ENCODE data around the gene CACNA1S.

The CACNA1S gene

GRCh38 chr1:201090541-201090940 is 21.7 kb downstream of the CACNA1S start:
- DNase-seq: no peak

- DNase-seq: no peak
These were observed 22.6 kb downstream of the CACNA1S start for GRCh38 chr1:201089596-201089995.

GRCh38 chr1:201088901-201089525 is 23.2 kb downstream of the CACNA1S start:
- DNase-seq: no peak

DNA sequence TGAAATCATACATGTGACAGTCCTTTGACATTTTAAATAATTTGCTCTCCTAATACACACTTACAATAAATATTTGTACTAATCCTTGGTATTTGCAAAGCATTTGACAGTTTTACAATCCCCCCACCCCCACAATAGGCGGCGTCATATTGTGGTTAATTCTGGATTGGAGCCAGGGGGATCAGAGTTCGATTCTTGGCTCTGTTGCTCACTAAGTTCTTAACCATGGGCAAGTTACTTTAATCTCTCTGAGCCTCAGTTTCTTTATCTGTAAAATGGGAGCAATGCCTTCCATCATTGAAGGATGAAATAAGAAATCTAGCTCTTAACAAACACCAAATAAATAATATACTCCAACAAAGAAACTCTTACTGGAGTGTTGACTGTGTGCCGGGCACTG is 23.8 kb downstream of the CACNA1S start:
- no peak for DNase-seq

- DNase-seq: peak; percentile 67
These were observed 26.1 kb downstream of the CACNA1S start for GRCh38 chr1:201085902-201086735.

DNA sequence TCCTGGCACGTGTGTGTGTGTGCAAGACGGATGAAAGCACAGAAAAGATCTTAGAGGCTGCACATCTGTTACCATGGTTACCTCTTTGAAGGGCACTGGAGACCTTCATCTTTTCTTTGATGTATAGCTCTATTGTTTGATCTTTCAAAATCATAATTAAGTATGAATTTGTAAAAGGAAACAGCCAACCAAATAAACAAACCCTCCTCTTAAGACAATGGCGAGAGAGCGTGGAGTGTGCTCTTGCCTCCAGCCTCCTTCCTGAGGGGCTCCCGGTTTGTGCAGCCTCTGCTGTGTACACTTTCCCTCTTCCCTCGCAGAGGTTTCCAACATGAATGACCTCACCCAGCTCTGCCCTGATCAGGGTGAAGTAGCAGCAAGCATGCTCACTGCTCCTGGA is 27.9 kb downstream of the CACNA1S start:
- DNase-seq: no peak

DNA sequence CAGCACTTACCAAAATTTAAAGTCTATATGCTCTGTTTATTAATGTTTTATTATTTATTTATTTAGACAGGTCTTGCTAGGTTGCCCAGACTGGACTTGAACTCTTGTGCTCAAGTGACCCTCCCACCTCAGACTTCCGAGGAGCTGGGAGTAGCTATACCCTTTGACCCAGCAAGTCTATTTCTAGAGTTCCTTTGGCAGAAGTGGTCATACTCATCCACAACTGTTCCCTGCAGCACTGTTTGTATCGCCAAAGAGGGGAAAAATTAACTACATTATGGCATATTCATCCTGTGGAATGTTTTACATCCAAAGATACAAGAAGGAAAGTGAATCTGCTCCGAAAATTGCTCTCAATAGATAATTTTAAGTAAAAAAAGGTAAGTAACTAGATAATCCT is 28.5 kb downstream of the CACNA1S start:
- no peak for DNase-seq

GRCh38 chr1:201080135-201080534 is 32.1 kb downstream of the CACNA1S start:
- no peak for DNase-seq

GRCh38 chr1:201077736-201078135 is 34.5 kb downstream of the CACNA1S start:
- no peak for DNase-seq

DNA sequence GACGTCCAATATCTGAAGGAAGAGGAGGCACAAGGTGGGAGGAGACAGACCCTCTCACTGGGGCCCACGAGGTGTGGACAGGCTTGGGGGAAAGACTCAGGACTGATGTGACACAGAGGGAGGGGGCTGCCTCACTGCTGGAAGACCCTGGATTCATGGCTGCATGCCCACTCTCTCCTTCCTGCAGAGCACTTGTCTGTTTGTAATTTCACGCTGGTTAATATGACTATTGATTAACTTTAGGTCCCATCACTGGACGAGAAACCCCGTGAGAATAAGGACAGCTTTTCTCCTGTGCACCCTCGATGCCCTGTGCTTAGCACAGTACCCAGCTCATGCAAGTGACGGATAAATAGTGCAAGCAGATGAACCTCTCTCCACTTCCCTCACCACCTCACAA is 35.1 kb downstream of the CACNA1S start:
- DNase-seq: no peak

- no peak for DNase-seq
These were observed 36.1 kb downstream of the CACNA1S start for GRCh38 chr1:201076092-201076491.

DNA sequence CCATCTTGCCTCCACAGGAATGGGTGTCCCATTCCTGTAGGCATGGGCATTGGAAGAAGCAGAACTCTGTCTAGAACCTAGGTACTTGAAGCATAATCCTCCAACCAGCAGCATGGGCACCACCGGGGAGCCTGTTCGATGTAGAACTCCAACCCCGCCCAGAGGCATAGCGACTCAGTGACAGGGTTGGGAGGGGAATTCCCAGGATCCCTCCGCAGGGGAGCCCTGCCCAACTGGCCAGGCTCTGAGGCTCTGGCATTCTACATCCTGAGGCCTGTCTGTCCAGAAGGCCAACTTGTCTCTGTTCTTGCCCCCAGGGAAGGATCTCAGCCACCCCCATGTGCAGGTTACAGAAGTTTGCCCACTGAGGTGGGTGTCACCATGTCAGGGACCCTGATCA is 38.2 kb downstream of the CACNA1S start:
- no peak for DNase-seq

DNA sequence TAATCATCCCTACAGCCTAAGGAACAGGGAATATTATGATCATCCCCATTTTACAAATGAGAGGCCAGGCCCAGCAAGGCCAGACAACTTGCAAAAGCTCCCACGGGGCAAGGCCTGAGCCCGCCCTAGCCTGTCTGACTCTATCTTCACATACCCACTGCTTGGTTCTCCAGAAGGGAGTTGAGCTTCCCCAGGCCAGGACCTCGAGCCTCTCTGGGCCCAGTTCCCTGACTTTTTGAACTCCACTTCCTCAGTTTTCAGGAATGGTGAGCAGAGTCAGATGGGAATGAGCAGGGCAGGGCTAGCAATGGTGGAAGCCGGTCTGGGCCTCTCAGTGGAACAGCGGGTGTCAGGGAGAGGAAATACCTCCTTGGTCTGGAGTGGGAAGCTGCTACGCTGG is 39.3 kb downstream of the CACNA1S start:
- DNase-seq: no peak

DNA sequence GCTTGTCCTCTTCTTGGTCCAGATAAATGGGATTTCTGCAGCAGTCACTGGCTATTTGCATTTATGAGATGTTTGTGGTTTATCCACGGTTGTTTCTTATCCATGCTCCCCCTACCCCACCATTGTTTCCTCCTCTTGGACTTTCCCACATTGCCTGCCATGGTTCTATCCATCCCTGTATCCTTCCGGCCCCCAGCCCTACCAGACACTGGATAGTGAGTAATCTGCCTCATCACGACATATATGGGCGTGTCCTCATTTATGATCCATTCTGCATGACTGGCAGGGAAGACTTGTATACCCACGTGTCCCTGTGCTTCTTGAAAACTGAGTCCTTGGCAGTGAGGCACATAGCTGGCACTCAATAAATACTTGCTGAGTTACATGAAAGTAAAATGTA is 40.1 kb downstream of the CACNA1S start:
- no peak for DNase-seq

GRCh38 chr1:201069636-201070035 is 42.6 kb downstream of the CACNA1S start:
- no peak for DNase-seq

DNA sequence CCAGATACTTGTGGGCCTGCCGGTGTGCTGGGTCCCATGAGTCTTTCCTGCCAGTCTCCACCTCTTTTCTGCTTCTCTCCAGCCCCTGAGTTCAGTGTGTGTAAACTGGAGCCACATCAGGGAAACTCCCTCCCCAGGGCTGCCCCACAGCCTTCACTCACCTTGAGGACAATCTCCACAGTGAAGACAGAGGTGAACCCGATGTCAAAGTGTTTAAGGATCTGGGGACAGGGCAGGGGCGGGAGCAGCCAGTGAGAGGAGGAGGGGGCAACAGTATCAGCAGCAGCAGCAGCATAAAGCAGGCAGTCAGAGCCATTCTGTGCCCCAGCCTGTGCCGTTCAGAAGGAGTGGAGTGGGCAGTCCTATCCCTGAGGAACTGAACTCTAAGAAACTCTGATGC is 43.2 kb downstream of the CACNA1S start:
- no peak for DNase-seq

DNA sequence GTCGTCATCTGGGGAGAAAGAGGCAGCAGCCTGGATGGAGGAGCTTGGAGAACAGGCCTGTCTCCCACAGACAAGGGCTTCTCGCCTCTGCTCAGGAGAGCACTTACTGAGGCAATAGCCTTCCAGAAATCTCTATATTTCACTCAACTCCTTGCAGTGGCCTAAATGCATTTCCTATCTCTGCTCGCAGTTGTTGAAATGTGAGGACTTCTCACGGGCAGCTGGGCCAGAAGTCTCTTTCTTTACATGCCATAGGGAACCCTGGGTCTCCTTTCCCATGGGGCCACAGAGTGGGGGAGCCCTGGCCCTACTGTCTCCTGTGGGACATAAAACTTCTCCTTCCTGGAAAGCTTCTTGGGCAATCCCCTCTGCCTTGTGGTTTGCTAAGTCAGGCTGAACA is 45.2 kb downstream of the CACNA1S start:
- no peak for DNase-seq

- no peak for DNase-seq
These were observed 46.5 kb downstream of the CACNA1S start for GRCh38 chr1:201065686-201066085.

GRCh38 chr1:201064806-201065205 is 47.4 kb downstream of the CACNA1S start:
- no peak for DNase-seq

- no peak for DNase-seq
These were observed 49.1 kb downstream of the CACNA1S start for GRCh38 chr1:201063145-201063544.

- no peak for DNase-seq
These were observed 49.6 kb downstream of the CACNA1S start for GRCh38 chr1:201062511-201063091.

- no peak for DNase-seq
These were observed 50.3 kb downstream of the CACNA1S start for GRCh38 chr1:201061886-201062285.

DNA sequence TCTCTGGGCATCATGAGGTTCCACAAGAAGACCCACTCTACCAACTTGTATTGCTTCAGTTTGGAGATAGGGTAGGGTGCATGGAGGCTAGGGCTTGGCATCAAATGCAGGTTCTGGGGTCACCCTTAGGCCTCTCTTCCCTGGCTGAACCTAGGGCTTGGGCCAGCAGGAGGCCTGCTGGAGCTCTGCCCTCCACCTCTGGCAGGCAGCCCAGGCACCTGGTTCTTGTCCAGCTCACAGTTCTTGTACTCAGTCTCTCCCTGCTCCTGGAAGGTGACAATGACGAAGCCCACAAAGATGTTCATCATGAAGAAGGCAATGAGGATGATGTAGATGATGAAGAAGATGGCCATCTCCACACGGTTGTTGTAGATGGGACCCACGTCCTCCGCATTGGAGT is 51.2 kb downstream of the CACNA1S start:
- DNase-seq: no peak

- no peak for DNase-seq
These were observed 51.6 kb downstream of the CACNA1S start for GRCh38 chr1:201060586-201060985.
